Fibroblast of gingiva (primary cell): ENCODE results near the gene ZNF593OS.

Source experiments
- DNase-seq: peaks from one replicate; pipeline ENCODE4 v3.0.0-alpha.2; 2011; ENCODE audit warnings: low read depth

The ZNF593OS gene

GRCh38 chr1:26171084-26172072 is at the start of gene ZNF593OS:
ZNF593OS (minus strand) TSS chr1:26171832; CDS start chr1:26171661, 171 bp downstream.
- no peak for DNase-seq

DNA sequence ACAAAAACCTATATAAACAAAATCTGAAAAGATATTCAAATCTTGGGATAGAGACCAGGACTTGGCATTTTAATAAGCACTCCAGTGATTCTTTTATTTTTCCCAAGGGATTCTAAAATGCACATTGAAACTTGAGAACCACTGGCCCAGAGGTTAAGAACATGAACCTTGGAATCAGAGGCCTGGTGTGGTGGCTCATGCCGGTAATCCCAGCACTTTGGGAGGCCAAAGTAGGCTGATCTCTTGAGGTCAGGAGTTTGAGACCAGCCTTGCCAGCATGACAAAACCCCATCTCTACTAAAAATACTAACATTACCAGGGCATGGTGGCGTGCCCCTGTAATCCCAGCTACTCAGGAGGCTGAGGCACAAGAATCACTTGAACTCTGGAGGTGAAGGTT is 49.5 kb upstream of the ZNF593OS start:
- no peak for DNase-seq

- DNase-seq = no peak
These were observed 48.7 kb upstream of the ZNF593OS start for GRCh38 chr1:26220199-26220912.

GRCh38 chr1:26218906-26219494 is 47.4 kb upstream of the ZNF593OS start:
- DNase-seq = no peak

DNA sequence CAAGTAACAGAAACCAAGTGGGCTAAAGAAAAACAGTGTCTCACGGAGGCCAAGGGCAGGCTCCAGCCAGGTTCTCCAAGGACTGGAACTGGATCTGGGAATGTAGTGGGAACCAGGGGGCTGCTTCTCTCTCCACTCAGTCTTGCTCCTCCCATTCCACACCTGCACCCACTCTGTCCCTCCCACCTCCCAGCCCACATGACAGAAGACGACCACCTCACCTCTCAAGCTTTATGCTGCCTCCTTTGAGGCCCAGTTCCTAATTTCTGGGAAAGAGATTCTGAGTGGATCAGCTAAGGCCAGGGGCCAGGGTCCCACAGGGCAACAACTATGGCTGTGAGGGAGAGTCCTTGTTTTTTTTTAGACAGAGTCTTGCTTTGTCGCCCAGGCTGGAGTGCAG is 43.6 kb upstream of the ZNF593OS start:
- no peak for DNase-seq

DNA sequence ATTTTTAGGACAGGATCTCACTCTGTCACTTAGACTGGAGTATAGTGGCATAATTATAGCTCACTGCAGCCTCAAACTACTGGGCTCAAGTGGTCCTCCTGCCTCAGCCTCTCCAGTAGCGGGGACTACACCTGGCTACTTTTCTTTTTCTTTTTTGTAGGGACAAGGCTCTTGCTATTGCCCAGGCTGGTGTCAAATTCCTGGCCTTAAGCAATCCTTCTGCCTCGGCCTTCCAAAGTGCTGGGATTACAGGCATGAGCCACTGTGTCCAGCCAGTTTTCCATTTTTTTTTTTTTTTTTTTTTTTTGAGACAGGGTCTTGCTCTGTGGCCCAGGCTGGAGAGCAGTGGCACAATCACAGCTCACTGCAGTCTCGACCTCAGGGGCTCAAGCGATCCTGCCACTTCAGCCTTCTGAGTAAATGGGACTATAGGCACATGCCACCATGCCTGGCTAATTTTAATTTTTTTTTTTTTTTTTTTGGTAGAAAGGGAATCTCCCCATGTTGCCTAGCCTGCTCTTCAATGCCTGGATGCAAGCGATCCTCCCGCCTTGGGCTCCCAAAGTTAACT is 41.8 kb upstream of the ZNF593OS start:
- DNase-seq = no peak

DNA sequence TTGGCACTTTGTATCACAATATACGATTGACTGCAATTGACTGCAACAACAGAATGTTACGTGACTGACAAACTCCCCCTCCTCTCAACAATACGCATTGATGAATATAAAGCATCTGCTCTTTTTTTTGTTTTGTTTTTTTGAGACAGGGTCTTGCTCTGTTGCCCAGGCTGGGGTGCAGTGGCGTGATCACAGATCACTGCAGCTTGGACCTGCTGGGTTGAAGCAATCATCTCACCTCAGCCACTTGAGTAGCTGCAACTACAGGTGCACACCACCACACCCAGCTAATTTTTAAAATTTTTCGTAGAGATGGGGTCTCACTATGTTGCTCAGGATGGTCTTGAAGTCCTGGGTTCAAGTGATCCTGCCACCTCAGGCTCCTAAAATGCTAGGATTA is 41.1 kb upstream of the ZNF593OS start:
- DNase-seq = no peak

DNA sequence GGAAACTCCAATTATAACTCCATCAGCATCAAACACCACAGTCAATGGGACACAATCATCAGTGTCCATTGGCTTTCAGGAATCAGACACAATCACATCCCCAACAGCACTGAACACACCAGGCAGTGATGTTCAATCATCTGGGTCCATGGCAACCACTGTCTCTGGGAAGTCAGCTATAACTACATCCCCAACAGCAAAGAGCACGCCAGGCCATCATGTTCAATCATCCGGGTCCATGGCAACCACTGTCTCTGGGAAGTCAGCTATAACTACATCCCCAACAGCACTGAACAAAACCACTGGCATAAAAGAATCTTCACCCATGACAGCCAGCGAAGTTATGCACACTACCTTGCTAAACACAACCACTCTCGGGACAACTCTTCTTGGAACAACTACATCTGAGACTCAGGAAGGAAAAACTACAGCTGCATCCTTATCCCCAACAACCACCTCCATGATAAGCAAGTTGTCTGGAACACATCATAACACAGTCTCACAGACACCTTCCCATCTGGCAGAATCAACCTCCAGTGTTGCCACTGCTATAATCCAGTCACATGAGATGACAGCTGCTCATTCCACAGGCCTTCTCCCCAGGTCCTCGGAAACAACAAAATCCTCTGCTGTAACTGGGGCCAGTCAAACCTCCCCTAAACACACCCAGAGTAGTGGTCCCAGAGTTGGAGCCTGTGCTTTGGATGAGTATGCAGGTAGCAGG is 38.7 kb upstream of the ZNF593OS start:
- DNase-seq = no peak

- no peak for DNase-seq
These were observed 32.1 kb upstream of the ZNF593OS start for GRCh38 chr1:26203642-26204318.

- no peak for DNase-seq
These were observed 28.8 kb upstream of the ZNF593OS start for GRCh38 chr1:26200413-26200812.

GRCh38 chr1:26197813-26198212 is 26.2 kb upstream of the ZNF593OS start:
- DNase-seq = no peak

GRCh38 chr1:26197301-26197700 is 25.7 kb upstream of the ZNF593OS start:
- DNase-seq = no peak

GRCh38 chr1:26195805-26196204 is 24.2 kb upstream of the ZNF593OS start:
- DNase-seq = no peak

DNA sequence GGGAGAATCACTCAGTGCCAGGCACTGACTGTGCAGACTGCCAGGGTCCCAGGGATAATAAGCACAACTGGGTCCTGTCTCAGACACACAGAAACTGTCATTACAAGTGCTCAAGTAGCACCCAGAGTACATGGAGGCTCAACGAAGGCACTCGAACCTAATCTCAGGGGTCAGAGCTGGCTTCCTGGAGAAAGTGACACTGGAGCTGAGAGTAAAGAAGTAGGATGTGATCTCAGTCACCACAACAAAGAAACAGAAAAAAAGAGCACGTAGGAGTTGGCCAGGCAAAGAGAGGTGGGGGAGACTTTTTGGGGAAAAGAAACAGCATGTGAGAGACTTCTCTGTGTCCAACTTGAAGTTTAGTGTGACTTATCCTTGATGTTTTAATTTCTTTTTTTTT is 20.1 kb upstream of the ZNF593OS start:
- no peak for DNase-seq

GRCh38 chr1:26190373-26190987 is 18.8 kb upstream of the ZNF593OS start, which contains the start of gene CATSPER4:
CATSPER4 (plus strand) TSS chr1:26190602; CDS start chr1:26190628, 26 bp downstream.
- no peak for DNase-seq

- DNase-seq = no peak
These were observed 18.2 kb upstream of the ZNF593OS start for GRCh38 chr1:26189751-26190275.

DNA sequence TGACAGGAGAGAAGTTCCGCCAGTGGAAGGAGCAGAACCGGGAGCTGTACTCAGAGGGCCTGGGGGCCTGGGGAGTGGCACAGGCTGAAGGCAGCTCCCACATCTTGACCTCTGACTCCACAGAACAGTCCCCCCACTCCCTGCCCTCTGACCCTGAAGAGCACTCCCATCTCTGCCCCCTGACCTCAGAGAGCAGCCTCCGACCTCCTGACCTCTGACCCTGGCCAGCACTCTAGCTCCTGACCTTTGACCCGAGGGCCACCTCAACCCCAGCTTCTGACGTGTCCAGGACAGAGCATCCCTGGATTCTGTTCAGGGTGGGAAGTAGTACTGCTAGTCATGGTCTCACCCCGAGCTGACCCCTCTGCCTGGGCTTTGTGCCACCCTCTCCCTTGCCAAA is 17.7 kb upstream of the ZNF593OS start:
- no peak for DNase-seq

GRCh38 chr1:26188477-26188876 is 16.8 kb upstream of the ZNF593OS start:
- DNase-seq = no peak

GRCh38 chr1:26187882-26188281 is 16.2 kb upstream of the ZNF593OS start:
- DNase-seq = no peak

GRCh38 chr1:26184883-26185282 is 13.3 kb upstream of the ZNF593OS start:
- DNase-seq = no peak
